ENCODE measurements around the gene NOS1AP. TPM values are rescaled to one million over a fixed set of nuclear protein-coding genes. Genes with fewer than 3 reads are reported as not detected.

The NOS1AP gene
- total RNA-seq, 5 donors from 2014 or later (not counting 1 experiment from before 2014, with no cell fraction given): 0.07 to 0.16 (median 0.09) TPM; not detected in 2

- ChIA-PET POLR2A (no interaction called here), CTCF (no interaction called here)
- H3K4me3 Mint-ChIP-seq: no peak overlapping the region
- no peaks in the 10 kb centered on the region for H3K36me3 Mint-ChIP-seq
- H3K27me3 Mint-ChIP-seq: peaks cover 19 to 43% of the 10 kb centered on the region in 2 donors
- H3K4me1 Mint-ChIP-seq: no peaks in the 10 kb centered on the region
- no peaks in the 10 kb centered on the region for H3K27me3 ChIP-seq (replicated peaks in 1 of 2; ENCODE audit: control insufficient read depth in 2 of 2, extremely low read depth in 1 of 2, insufficient read depth in 2 of 2, low read length in 1 of 2)
- no peak for ATAC-seq (replicated peaks in 1 of 4)
- no peak overlapping the region for H3K27ac ChIP-seq (ENCODE audit: low read length)
- no peaks in the 10 kb centered on the region for H3K9me3 ChIP-seq
- no peaks in the 10 kb centered on the region for H3K36me3 ChIP-seq (ENCODE audit: control insufficient read depth in 2 of 2, extremely low read depth in 1 of 2, insufficient read depth in 1 of 2, low read length in 1 of 2)
- H3K9me3 Mint-ChIP-seq: no peaks in the 10 kb centered on the region
- H3K4me1 ChIP-seq (ENCODE audit: control insufficient read depth in 1 of 2, extremely low read depth in 1 of 2, insufficient read depth in 2 of 2, low read length in 2 of 2): no peaks in the 10 kb centered on the region
- no peak overlapping the region for H3K27ac Mint-ChIP-seq
- no peak for DNase-seq
- 55% methylated on average over 5 of the region's 7 CpGs for WGBS (ENCODE audit: insufficient coverage)
- no peak overlapping the region for H3K4me3 ChIP-seq (ENCODE audit: control insufficient read depth in 1 of 2, extremely low read depth in 1 of 2, low read length in 1 of 2)
Measured at GRCh38 chr1:162204129-162204822, 134.8 kb downstream of the NOS1AP start.

- Histone ChIP-seq H3K4me1 (ENCODE audit: control insufficient read depth in 1 of 2, extremely low read depth in 1 of 2, insufficient read depth in 2 of 2, low read length in 2 of 2) (no peaks in the 10 kb centered on the region), H3K27me3 (replicated peaks in 1 of 2; ENCODE audit: control insufficient read depth in 2 of 2, extremely low read depth in 1 of 2, insufficient read depth in 2 of 2, low read length in 1 of 2) (no peaks in the 10 kb centered on the region), H3K9me3 (no peaks in the 10 kb centered on the region), H3K4me3 (ENCODE audit: control insufficient read depth in 1 of 2, extremely low read depth in 1 of 2, low read length in 1 of 2) (no peak overlapping the region), H3K27ac (ENCODE audit: low read length) (no peak overlapping the region), H3K36me3 (ENCODE audit: control insufficient read depth in 2 of 2, extremely low read depth in 1 of 2, insufficient read depth in 1 of 2, low read length in 1 of 2) (no peaks in the 10 kb centered on the region)
- H3K4me1 Mint-ChIP-seq: no peaks in the 10 kb centered on the region
- peaks cover 19 to 46% of the 10 kb centered on the region in 2 donors for H3K27me3 Mint-ChIP-seq
- 89% methylated on average over 1 of the region's 1 CpG for WGBS (ENCODE audit: insufficient coverage)
- no peak for DNase-seq
- ATAC-seq (replicated peaks in 1 of 4): no peak
- no peak overlapping the region for H3K27ac Mint-ChIP-seq
- no peak overlapping the region for H3K4me3 Mint-ChIP-seq
- no peaks in the 10 kb centered on the region for H3K36me3 Mint-ChIP-seq
- ChIA-PET CTCF (no interaction called here), POLR2A (no interaction called here)
- no peaks in the 10 kb centered on the region for H3K9me3 Mint-ChIP-seq
Measured at GRCh38 chr1:162204823-162205155, 135.3 kb downstream of the NOS1AP start.

- Histone ChIP-seq H3K27ac (ENCODE audit: low read length) (no peak overlapping the region), H3K27me3 (replicated peaks in 1 of 2; ENCODE audit: control insufficient read depth in 2 of 2, extremely low read depth in 1 of 2, insufficient read depth in 2 of 2, low read length in 1 of 2) (peaks cover 0 to 8% of the 10 kb centered on the region in 2 experiments), H3K4me1 (ENCODE audit: control insufficient read depth in 1 of 2, extremely low read depth in 1 of 2, insufficient read depth in 2 of 2, low read length in 2 of 2) (no peaks in the 10 kb centered on the region), H3K9me3 (no peaks in the 10 kb centered on the region), H3K36me3 (ENCODE audit: control insufficient read depth in 2 of 2, extremely low read depth in 1 of 2, insufficient read depth in 1 of 2, low read length in 1 of 2) (no peaks in the 10 kb centered on the region), H3K4me3 (ENCODE audit: control insufficient read depth in 1 of 2, extremely low read depth in 1 of 2, low read length in 1 of 2) (no peak overlapping the region)
- no peak overlapping the region for H3K4me3 Mint-ChIP-seq
- H3K4me1 Mint-ChIP-seq: no peaks in the 10 kb centered on the region
- DNase-seq: no peak
- ChIA-PET POLR2A (interaction anchor here in 1 of 2 donors (0.6 kb wide), 1 partner anchor 1120 kb away, joined by 3 read pairs; no protein-coding TSS in a partner anchor), CTCF (no interaction called here)
- H3K9me3 Mint-ChIP-seq: no peaks in the 10 kb centered on the region
- H3K36me3 Mint-ChIP-seq: no peaks in the 10 kb centered on the region
- peaks cover 29 to 46% of the 10 kb centered on the region in 2 donors for H3K27me3 Mint-ChIP-seq
- H3K27ac Mint-ChIP-seq: no peak overlapping the region
- no CpG with 5 or more reads among the region's 1 CpG for WGBS (ENCODE audit: insufficient coverage)
- ATAC-seq (replicated peaks in 1 of 4): no peak
Measured at GRCh38 chr1:162206300-162206699, 136.8 kb downstream of the NOS1AP start.

- CTCF ChIA-PET: no interaction called here
- 64% methylated on average over 9 of the region's 12 CpGs for WGBS (ENCODE audit: insufficient coverage)
- no peak overlapping the region for H3K4me3 ChIP-seq (ENCODE audit: control insufficient read depth in 1 of 2, extremely low read depth in 1 of 2, low read length in 1 of 2)
- peaks cover 0 to 10% of the 10 kb centered on the region in 2 experiments for H3K27me3 ChIP-seq (replicated peaks in 1 of 2; ENCODE audit: control insufficient read depth in 2 of 2, extremely low read depth in 1 of 2, insufficient read depth in 2 of 2, low read length in 1 of 2)
- DNase-seq: no peak
- Mint-ChIP-seq H3K27ac (no peak overlapping the region), H3K4me3 (no peak overlapping the region), H3K36me3 (no peaks in the 10 kb centered on the region), H3K27me3 (peaks cover 27 to 46% of the 10 kb centered on the region in 2 donors), H3K4me1 (no peaks in the 10 kb centered on the region), H3K9me3 (no peaks in the 10 kb centered on the region)
- H3K27ac ChIP-seq (ENCODE audit: low read length): no peak overlapping the region
- no peaks in the 10 kb centered on the region for H3K36me3 ChIP-seq (ENCODE audit: control insufficient read depth in 2 of 2, extremely low read depth in 1 of 2, insufficient read depth in 1 of 2, low read length in 1 of 2)
- POLR2A ChIA-PET: no interaction called here
- ATAC-seq (replicated peaks in 1 of 4): no peak
- H3K9me3 ChIP-seq: no peaks in the 10 kb centered on the region
- H3K4me1 ChIP-seq (ENCODE audit: control insufficient read depth in 1 of 2, extremely low read depth in 1 of 2, insufficient read depth in 2 of 2, low read length in 2 of 2): no peaks in the 10 kb centered on the region
Measured at GRCh38 chr1:162206749-162207635, 137.5 kb downstream of the NOS1AP start.

GRCh38 chr1:162207862-162208261 is 138.4 kb downstream of the NOS1AP start:
- no peak overlapping the region for H3K27ac Mint-ChIP-seq
- CTCF ChIA-PET: no interaction called here
- H3K36me3 Mint-ChIP-seq: no peaks in the 10 kb centered on the region

GRCh38 chr1:162210196-162210595 is 140.7 kb downstream of the NOS1AP start:
- Histone ChIP-seq H3K27me3 (replicated peaks in 1 of 2; ENCODE audit: control insufficient read depth in 2 of 2, extremely low read depth in 1 of 2, insufficient read depth in 2 of 2, low read length in 1 of 2) (peaks cover 0 to 15% of the 10 kb centered on the region in 2 experiments), H3K4me1 (ENCODE audit: control insufficient read depth in 1 of 2, extremely low read depth in 1 of 2, insufficient read depth in 2 of 2, low read length in 2 of 2) (no peaks in the 10 kb centered on the region), H3K4me3 (ENCODE audit: control insufficient read depth in 1 of 2, extremely low read depth in 1 of 2, low read length in 1 of 2) (no peak overlapping the region), H3K36me3 (ENCODE audit: control insufficient read depth in 2 of 2, extremely low read depth in 1 of 2, insufficient read depth in 1 of 2, low read length in 1 of 2) (no peaks in the 10 kb centered on the region), H3K27ac (ENCODE audit: low read length) (no peak overlapping the region), H3K9me3 (no peaks in the 10 kb centered on the region)
- WGBS (ENCODE audit: insufficient coverage): 60% methylated on average over 6 of the region's 6 CpGs
- ChIA-PET CTCF (no interaction called here), POLR2A (no interaction called here)
- Mint-ChIP-seq H3K27ac (no peak overlapping the region), H3K4me3 (no peak overlapping the region), H3K27me3 (peaks cover 19 to 34% of the 10 kb centered on the region in 2 donors), H3K4me1 (no peaks in the 10 kb centered on the region), H3K9me3 (no peaks in the 10 kb centered on the region), H3K36me3 (no peaks in the 10 kb centered on the region)
- DNase-seq (no peak), ATAC-seq (replicated peaks in 1 of 4) (no peak)

More at GRCh38 chr1:162207862-162208261, 138.4 kb downstream of the NOS1AP start:
- 93% methylated on average over 2 of the region's 3 CpGs for WGBS (ENCODE audit: insufficient coverage)
- DNase-seq (no peak), ATAC-seq (replicated peaks in 1 of 4) (no peak)
- no peaks in the 10 kb centered on the region for H3K4me1 Mint-ChIP-seq
- H3K4me3 Mint-ChIP-seq: no peak overlapping the region
- H3K27me3 Mint-ChIP-seq: peaks cover 29 to 49% of the 10 kb centered on the region in 2 donors
- Histone ChIP-seq H3K4me1 (ENCODE audit: control insufficient read depth in 1 of 2, extremely low read depth in 1 of 2, insufficient read depth in 2 of 2, low read length in 2 of 2) (no peaks in the 10 kb centered on the region), H3K27ac (ENCODE audit: low read length) (no peak overlapping the region), H3K4me3 (ENCODE audit: control insufficient read depth in 1 of 2, extremely low read depth in 1 of 2, low read length in 1 of 2) (no peak overlapping the region), H3K27me3 (replicated peaks in 1 of 2; ENCODE audit: control insufficient read depth in 2 of 2, extremely low read depth in 1 of 2, insufficient read depth in 2 of 2, low read length in 1 of 2) (peaks cover 0 to 13% of the 10 kb centered on the region in 2 experiments), H3K9me3 (no peaks in the 10 kb centered on the region), H3K36me3 (ENCODE audit: control insufficient read depth in 2 of 2, extremely low read depth in 1 of 2, insufficient read depth in 1 of 2, low read length in 1 of 2) (no peaks in the 10 kb centered on the region)
- no peaks in the 10 kb centered on the region for H3K9me3 Mint-ChIP-seq
- POLR2A ChIA-PET: no interaction called here

All from T-cell (primary cell).